ENCODE data around the gene OR6C75. TPM values are rescaled to one million over a fixed set of nuclear protein-coding genes. Genes with fewer than 3 reads are reported as not detected.
"Not testable (repeated sequence)": the region's sequence is repeated elsewhere in the genome, so short reads cannot be mapped to it uniquely, and the experiment has no call there.

Gene OR6C75
- total and polyA plus RNA-seq, 4 donors: not detected

DNA sequence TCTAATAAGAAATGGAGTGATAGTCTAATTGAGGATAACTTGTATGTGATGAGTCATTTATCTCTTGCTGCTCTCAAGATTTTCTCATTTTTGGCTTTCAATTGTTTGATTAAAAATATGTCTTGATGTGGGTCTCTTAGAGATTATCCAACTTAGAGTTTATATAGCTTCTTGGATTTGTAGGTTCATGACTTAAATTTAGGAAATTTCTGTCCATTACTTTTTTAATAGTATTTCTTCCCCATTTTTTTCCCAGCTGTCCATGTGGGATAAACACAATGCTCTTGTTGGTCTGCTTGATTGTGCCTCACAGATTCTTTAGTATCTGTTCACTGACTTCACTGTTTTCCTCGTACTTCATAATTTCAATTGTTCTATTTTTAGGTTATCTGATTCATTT, 45.1 kb downstream of the OR6C75 start:
- Histone ChIP-seq H3K4me1 (ENCODE audit: control insufficient read depth in 4 of 4, insufficient read depth in 4 of 4, low read length in 3 of 4) (no peaks in the 10 kb centered on the region), H3K4me3 (ENCODE audit: low read depth in 1 of 3, low read length in 3 of 3) (no peak overlapping the region), H3K36me3 (ENCODE audit: control insufficient read depth in 4 of 4, insufficient read depth in 3 of 4, low read depth in 1 of 4, low read length in 3 of 4) (no peaks in the 10 kb centered on the region), H3K9ac (ENCODE audit: low read depth in 1 of 2, low read length in 2 of 2) (no peak overlapping the region), H3K9me3 (ENCODE audit: control insufficient read depth in 4 of 4, low read length in 3 of 4) (peaks cover 0 to 5% (median 0%) of the 10 kb centered on the region in 4 donors), H3K27ac (ENCODE audit: low read depth in 1 of 2, low read length in 2 of 2) (no peak overlapping the region), H3K27me3 (ENCODE audit: control insufficient read depth in 4 of 4, insufficient read depth in 4 of 4, low read length in 3 of 4) (no peaks in the 10 kb centered on the region)
- TF ChIP-seq RXRA (IDR thresholded peaks at IDR 0.05) (no peak), GABPA (IDR thresholded peaks at IDR 0.05 in 1 of 2, conservative IDR thresholded peaks at IDR 0.05 in 1 of 2) (no peak), TAF1 (conservative IDR thresholded peaks at IDR 0.05) (no peak), RAD21 (IDR thresholded peaks at IDR 0.05) (no peak), YY1 (IDR thresholded peaks at IDR 0.05) (no peak), NR2F2 (IDR thresholded peaks at IDR 0.05) (no peak), JUND (IDR thresholded peaks at IDR 0.05) (no peak), FOXA2 (IDR thresholded peaks at IDR 0.05) (no peak), FOXA1 (IDR thresholded peaks at IDR 0.05) (no peak)
- TF ChIP-seq, protein P1, sequence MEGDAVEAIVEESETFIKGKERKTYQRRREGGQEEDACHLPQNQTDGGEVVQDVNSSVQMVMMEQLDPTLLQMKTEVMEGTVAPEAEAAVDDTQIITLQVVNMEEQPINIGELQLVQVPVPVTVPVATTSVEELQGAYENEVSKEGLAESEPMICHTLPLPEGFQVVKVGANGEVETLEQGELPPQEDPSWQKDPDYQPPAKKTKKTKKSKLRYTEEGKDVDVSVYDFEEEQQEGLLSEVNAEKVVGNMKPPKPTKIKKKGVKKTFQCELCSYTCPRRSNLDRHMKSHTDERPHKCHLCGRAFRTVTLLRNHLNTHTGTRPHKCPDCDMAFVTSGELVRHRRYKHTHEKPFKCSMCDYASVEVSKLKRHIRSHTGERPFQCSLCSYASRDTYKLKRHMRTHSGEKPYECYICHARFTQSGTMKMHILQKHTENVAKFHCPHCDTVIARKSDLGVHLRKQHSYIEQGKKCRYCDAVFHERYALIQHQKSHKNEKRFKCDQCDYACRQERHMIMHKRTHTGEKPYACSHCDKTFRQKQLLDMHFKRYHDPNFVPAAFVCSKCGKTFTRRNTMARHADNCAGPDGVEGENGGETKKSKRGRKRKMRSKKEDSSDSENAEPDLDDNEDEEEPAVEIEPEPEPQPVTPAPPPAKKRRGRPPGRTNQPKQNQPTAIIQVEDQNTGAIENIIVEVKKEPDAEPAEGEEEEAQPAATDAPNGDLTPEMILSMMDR (IDR thresholded peaks at IDR 0.05; ENCODE audit: low read depth, low read length, missing input control): no peak
- TF ChIP-seq, protein P2, sequence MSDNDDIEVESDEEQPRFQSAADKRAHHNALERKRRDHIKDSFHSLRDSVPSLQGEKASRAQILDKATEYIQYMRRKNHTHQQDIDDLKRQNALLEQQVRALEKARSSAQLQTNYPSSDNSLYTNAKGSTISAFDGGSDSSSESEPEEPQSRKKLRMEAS (IDR thresholded peaks at IDR 0.05): no peak
- TF ChIP-seq, protein P3, sequence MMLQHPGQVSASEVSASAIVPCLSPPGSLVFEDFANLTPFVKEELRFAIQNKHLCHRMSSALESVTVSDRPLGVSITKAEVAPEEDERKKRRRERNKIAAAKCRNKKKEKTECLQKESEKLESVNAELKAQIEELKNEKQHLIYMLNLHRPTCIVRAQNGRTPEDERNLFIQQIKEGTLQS (IDR thresholded peaks at IDR 0.05): no peak
- 59% methylated on average over 1 of the region's 1 CpG for WGBS
- DNase-seq (ENCODE audit: low spot score): no peak

DNA sequence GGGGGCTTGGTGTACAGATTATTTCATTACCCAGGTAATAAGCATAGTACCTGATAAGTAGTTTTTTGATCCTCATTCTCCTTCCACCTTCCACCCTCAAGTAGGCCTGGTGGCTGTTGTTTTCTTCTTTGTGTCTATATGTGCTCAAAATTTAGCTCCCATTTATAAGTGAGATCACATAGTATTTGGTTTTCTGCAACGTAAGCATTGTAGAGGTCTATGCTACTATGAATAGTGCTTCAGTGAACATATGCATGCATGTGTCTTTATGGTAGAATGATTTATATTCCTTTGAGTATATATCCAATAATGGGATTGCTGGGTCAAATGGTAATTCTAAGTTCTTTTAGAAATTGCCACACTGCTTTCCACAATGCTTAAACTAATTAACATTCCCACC, 46.4 kb downstream of the OR6C75 start:
- H3K9ac ChIP-seq (ENCODE audit: low read depth in 1 of 2, low read length in 2 of 2); H3K27me3 ChIP-seq (ENCODE audit: control insufficient read depth in 4 of 4, insufficient read depth in 4 of 4, low read length in 3 of 4); H3K36me3 ChIP-seq (ENCODE audit: control insufficient read depth in 4 of 4, insufficient read depth in 3 of 4, low read depth in 1 of 4, low read length in 3 of 4); DNase-seq (ENCODE audit: low spot score); H3K27ac ChIP-seq (ENCODE audit: low read depth in 1 of 2, low read length in 2 of 2); H3K4me3 ChIP-seq (ENCODE audit: low read depth in 1 of 3, low read length in 3 of 3); H3K4me1 ChIP-seq (ENCODE audit: control insufficient read depth in 4 of 4, insufficient read depth in 4 of 4, low read length in 3 of 4); H3K9me3 ChIP-seq (ENCODE audit: control insufficient read depth in 4 of 4, low read length in 3 of 4): not testable (repeated sequence)
- WGBS: 91% methylated on average over 1 of the region's 1 CpG

DNA sequence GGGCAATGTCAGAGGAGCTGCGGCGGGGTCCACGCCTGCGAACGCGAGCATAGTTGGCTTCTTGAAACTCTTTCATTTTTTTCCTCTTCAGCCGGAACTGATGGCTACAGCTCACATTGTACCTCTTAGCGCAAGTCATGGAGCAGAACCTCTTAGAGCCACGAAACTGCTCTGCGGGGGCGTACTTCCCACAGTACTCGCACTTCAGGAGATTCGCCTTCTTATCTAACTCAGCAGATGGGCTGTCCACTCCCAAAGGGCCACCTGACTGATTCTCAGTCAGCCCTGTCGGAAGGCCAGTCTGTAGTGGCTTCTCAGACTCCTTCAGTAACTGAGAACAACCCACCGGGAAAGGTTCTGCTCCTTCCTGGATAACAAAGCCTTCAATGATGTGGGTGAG, 49.4 kb downstream of the OR6C75 start:
- H3K4me3 ChIP-seq (ENCODE audit: low read depth in 1 of 3, low read length in 3 of 3); H3K36me3 ChIP-seq (ENCODE audit: control insufficient read depth in 4 of 4, insufficient read depth in 3 of 4, low read depth in 1 of 4, low read length in 3 of 4); H3K27me3 ChIP-seq (ENCODE audit: control insufficient read depth in 4 of 4, insufficient read depth in 4 of 4, low read length in 3 of 4); DNase-seq (ENCODE audit: low spot score); H3K27ac ChIP-seq (ENCODE audit: low read depth in 1 of 2, low read length in 2 of 2); H3K9ac ChIP-seq (ENCODE audit: low read depth in 1 of 2, low read length in 2 of 2); H3K4me1 ChIP-seq (ENCODE audit: control insufficient read depth in 4 of 4, insufficient read depth in 4 of 4, low read length in 3 of 4); H3K9me3 ChIP-seq (ENCODE audit: control insufficient read depth in 4 of 4, low read length in 3 of 4): not testable (repeated sequence)
- 97% methylated on average over 15 of the region's 15 CpGs for WGBS

DNA sequence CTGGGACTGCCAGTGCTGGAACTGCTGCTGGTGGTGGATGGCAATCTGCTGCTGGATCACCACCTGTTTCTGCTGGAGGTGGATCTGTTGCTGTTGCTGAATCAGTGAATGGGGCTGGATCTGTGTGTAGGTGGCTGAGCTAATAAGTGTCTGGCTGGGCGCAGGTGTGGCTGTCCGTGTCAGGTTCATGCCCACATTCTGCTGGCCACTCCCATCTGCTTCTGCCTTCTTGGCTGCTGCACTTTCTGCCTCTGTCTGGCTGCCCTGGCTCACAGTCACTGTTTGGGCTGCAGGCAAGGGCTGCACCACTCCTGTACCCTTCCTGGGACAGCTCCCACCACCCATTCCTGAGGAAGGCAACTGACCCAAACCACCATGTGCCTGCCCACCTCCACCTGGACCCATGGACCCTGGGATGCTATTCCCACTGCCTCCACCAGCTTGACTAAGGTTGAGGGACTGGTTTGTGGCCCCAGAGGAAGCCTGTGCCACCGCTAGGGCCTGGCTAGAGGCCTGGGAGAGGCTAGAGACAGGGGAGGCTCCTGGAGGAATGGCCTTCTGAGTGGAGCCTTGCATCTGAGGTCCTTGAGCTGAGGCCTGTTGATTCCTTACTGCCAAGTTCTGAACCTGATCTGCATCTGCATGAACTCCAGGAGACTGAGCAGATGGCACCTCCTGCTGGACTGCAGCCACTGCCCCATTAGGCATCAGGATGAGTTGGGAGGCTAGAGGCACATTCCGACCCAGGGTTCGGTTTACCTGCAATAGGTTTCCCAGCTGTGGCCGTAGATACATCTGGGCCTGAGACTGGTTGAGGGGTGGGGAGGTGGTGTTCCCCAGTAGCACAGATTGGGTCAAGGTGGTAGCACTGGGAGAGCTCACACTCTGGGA, 51.0 kb downstream of the OR6C75 start:
- not testable (repeated sequence) for DNase-seq (ENCODE audit: low spot score); H3K4me1 ChIP-seq (ENCODE audit: control insufficient read depth in 4 of 4, insufficient read depth in 4 of 4, low read length in 3 of 4); H3K4me3 ChIP-seq (ENCODE audit: low read depth in 1 of 3, low read length in 3 of 3); H3K9me3 ChIP-seq (ENCODE audit: control insufficient read depth in 4 of 4, low read length in 3 of 4); H3K27ac ChIP-seq (ENCODE audit: low read depth in 1 of 2, low read length in 2 of 2); H3K27me3 ChIP-seq (ENCODE audit: control insufficient read depth in 4 of 4, insufficient read depth in 4 of 4, low read length in 3 of 4); H3K36me3 ChIP-seq (ENCODE audit: control insufficient read depth in 4 of 4, insufficient read depth in 3 of 4, low read depth in 1 of 4, low read length in 3 of 4); H3K9ac ChIP-seq (ENCODE audit: low read depth in 1 of 2, low read length in 2 of 2)
- 90% methylated on average over 5 of the region's 6 CpGs for WGBS

Data from liver (tissue), 9 donors.